OCI-LY1 (cell line): ENCODE results near the gene FAM83G.

Experiments used
- EZH2 ChIP-seq: fragments of 200-600 bp; sonication (generic), shearing (Covaris generic); IDR thresholded peaks from 2 replicates; pipeline ENCODE4 v1.8.0; 2017; ENCODE audit warnings: borderline replicate concordance, mixed run types, mild to moderate bottlenecking, antibody characterized with exemption, low read length, moderate library complexity, mixed read lengths
- TF ChIP-seq, protein P1 (sequence below): fragments of 200-600 bp; sonication (generic), shearing (Covaris generic); IDR thresholded peaks from 2 replicates; pipeline ENCODE4 v1.5.1; 2017; ENCODE audit warnings: mild to moderate bottlenecking, antibody characterized with exemption, low read length, moderate library complexity, mixed read lengths

DNA sequence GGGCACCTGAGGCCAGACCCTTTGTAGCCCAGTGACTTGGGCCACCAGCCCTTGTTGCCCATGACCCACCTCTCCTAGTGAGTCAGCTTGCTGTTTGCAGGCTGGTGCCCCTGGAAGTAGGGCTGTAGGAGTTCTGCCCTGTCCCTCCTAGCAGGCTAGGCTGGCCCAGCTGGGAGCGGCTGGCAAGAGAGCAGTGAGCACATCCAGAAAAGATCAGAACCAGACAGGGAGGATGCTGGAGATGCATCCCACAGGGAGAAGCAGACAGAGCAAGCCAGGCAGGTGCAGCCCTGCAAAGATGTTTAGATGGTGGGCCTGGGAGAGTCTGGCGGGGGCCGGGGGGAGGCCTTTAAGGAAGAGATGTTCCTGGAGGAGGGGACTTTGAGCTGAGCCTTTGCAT is 50.2 kb downstream of the FAM83G start:
- TF ChIP-seq, protein P1, sequence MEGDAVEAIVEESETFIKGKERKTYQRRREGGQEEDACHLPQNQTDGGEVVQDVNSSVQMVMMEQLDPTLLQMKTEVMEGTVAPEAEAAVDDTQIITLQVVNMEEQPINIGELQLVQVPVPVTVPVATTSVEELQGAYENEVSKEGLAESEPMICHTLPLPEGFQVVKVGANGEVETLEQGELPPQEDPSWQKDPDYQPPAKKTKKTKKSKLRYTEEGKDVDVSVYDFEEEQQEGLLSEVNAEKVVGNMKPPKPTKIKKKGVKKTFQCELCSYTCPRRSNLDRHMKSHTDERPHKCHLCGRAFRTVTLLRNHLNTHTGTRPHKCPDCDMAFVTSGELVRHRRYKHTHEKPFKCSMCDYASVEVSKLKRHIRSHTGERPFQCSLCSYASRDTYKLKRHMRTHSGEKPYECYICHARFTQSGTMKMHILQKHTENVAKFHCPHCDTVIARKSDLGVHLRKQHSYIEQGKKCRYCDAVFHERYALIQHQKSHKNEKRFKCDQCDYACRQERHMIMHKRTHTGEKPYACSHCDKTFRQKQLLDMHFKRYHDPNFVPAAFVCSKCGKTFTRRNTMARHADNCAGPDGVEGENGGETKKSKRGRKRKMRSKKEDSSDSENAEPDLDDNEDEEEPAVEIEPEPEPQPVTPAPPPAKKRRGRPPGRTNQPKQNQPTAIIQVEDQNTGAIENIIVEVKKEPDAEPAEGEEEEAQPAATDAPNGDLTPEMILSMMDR = no peak
- no peak for TF ChIP-seq EZH2
